ENCODE results near the gene TNIK. TPM values are rescaled to one million over a fixed set of nuclear protein-coding genes. Genes with fewer than 3 reads are reported as not detected.

Gene TNIK
- polyA plus RNA-seq, 1 donor from 2014 or later, result 19.3 TPM

DNA sequence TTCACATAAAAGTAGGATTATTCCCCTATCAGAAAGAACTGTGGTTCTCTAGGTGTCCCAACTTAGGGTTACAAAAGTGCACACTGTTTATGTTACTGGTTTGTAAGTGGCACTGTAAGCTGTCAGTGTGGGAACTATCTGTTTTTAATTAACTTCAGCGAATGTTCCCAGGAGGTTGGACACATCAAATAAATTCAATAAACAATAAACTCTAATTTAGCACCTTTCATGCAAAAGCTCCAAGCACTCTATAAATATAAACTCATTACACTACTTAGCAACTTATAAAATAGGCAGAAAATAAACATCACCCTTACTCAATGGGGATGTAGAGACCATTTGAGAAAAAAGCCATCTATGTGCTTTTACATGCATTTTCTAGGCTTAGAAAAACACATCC, 265.2 kb downstream of the TNIK start:
- Histone ChIP-seq H3K36me3 (ENCODE audit: insufficient read depth, low read length) (no peaks in the 10 kb centered on the region), H3K9ac (ENCODE audit: low read length) (no peak overlapping the region), H3F3A (ENCODE audit: insufficient read depth, low read length, poor library complexity, severe bottlenecking) (no peaks in the 10 kb centered on the region), H3K9me3 (ENCODE audit: low read length) (no peaks in the 10 kb centered on the region), H3K4me3 (ENCODE audit: low read length) (no peak overlapping the region), H3K9me2 (ENCODE audit: insufficient read depth, low read length) (no peaks in the 10 kb centered on the region), H3K27me3 (ENCODE audit: insufficient read depth, low read depth, low read length) (peaks cover 14% of the 10 kb centered on the region), H3K79me2 (replicated peaks; ENCODE audit: insufficient read depth, low read length) (no peaks in the 10 kb centered on the region), H3K27ac (ENCODE audit: low read length) (no peak overlapping the region), H3K4me2 (ENCODE audit: low read length) (no peak overlapping the region), H4K20me1 (ENCODE audit: insufficient read depth) (no peaks in the 10 kb centered on the region), H2AFZ (ENCODE audit: low read depth, low read length) (no peak overlapping the region)
- TF ChIP-seq EP300 (conservative IDR thresholded peaks at IDR 0.05; ENCODE audit: poor library complexity, severe bottlenecking), result no peak

DNA sequence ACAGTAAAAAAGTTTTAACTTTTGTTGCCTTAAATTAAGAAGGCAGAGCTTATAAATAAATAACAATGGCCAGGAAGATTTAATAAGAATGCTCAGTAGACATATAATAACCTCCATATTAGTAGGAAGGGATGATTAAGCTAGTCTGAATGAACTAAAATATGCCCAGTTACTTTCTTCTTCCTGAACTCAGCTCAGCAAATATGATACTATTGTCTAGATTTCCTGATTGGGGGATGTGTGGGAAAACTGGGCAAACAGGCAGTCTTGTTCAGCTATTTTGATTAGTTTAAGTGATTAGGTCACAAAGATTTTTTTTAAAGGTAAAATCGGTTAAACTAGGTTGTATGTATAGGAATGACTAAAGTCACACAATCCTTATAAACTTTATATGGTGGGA, 266.5 kb downstream of the TNIK start:
- Histone ChIP-seq H3K79me2 (replicated peaks; ENCODE audit: insufficient read depth, low read length) (no peaks in the 10 kb centered on the region), H3K36me3 (ENCODE audit: insufficient read depth, low read length) (no peaks in the 10 kb centered on the region)

DNA sequence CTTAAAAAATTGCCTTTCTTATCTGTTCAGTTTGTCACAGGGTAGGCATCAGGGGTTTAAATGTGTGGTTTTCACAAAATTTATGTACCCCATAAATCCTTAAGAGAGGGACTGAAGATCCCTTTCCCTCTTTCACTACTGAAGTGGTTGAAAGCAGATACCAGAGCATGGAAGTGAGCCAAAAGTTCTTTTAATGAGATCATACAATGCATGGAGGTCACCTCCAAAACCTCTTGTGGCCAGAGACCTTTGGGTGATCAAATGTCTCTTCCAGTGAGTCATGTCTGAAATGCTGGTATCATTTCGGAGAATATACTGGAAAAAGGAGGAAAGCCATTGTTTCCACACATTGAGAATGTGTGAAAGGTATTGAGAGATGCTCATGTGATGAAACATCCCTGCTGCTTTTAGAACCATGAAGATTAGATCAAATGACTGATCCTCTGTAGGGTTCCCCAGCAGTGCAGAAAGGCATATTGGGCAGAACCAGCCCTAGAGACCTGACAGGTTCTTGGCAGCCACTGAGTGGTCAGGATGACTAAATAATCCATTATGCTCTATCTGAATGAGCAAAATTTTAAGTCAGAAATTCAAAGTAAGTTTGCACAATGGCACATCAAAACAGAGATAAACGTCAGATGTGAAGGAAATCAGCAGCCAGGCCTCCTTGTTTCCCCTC, 267.9 kb downstream of the TNIK start:
- H3K79me2 ChIP-seq (replicated peaks; ENCODE audit: insufficient read depth, low read length), result no peaks in the 10 kb centered on the region
- H3K9me3 ChIP-seq (ENCODE audit: low read length), result no peaks in the 10 kb centered on the region
- no peak overlapping the region for H2AFZ ChIP-seq (ENCODE audit: low read depth, low read length)
- H4K20me1 ChIP-seq (ENCODE audit: insufficient read depth), result no peaks in the 10 kb centered on the region
- H3K27me3 ChIP-seq (ENCODE audit: insufficient read depth, low read depth, low read length), result peaks cover 14% of the 10 kb centered on the region
- no peaks in the 10 kb centered on the region for H3K36me3 ChIP-seq (ENCODE audit: insufficient read depth, low read length)
- no peak overlapping the region for H3K27ac ChIP-seq (ENCODE audit: low read length)
- H3F3A ChIP-seq (ENCODE audit: insufficient read depth, low read length, poor library complexity, severe bottlenecking), result no peaks in the 10 kb centered on the region
- TF ChIP-seq RAD21 (conservative IDR thresholded peaks at IDR 0.05) (no peak), MXI1 (conservative IDR thresholded peaks at IDR 0.05; ENCODE audit: poor library complexity, severe bottlenecking) (no peak), TAF1 (IDR thresholded peaks at IDR 0.05; ENCODE audit: low read depth) (no peak), EP300 (conservative IDR thresholded peaks at IDR 0.05; ENCODE audit: poor library complexity, severe bottlenecking) (no peak), POLR2AphosphoS5 (IDR thresholded peaks at IDR 0.05) (no peak), SMC3 (conservative IDR thresholded peaks at IDR 0.05; ENCODE audit: poor library complexity) (no peak), EZH2 (IDR thresholded peaks at IDR 0.05; ENCODE audit: borderline replicate concordance, insufficient read depth, low read length, poor library complexity, severe bottlenecking) (no peak)
- TF ChIP-seq, protein P1, sequence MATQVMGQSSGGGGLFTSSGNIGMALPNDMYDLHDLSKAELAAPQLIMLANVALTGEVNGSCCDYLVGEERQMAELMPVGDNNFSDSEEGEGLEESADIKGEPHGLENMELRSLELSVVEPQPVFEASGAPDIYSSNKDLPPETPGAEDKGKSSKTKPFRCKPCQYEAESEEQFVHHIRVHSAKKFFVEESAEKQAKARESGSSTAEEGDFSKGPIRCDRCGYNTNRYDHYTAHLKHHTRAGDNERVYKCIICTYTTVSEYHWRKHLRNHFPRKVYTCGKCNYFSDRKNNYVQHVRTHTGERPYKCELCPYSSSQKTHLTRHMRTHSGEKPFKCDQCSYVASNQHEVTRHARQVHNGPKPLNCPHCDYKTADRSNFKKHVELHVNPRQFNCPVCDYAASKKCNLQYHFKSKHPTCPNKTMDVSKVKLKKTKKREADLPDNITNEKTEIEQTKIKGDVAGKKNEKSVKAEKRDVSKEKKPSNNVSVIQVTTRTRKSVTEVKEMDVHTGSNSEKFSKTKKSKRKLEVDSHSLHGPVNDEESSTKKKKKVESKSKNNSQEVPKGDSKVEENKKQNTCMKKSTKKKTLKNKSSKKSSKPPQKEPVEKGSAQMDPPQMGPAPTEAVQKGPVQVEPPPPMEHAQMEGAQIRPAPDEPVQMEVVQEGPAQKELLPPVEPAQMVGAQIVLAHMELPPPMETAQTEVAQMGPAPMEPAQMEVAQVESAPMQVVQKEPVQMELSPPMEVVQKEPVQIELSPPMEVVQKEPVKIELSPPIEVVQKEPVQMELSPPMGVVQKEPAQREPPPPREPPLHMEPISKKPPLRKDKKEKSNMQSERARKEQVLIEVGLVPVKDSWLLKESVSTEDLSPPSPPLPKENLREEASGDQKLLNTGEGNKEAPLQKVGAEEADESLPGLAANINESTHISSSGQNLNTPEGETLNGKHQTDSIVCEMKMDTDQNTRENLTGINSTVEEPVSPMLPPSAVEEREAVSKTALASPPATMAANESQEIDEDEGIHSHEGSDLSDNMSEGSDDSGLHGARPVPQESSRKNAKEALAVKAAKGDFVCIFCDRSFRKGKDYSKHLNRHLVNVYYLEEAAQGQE (IDR thresholded peaks at IDR 0.05; ENCODE audit: borderline replicate concordance), result no peak
- TF ChIP-seq, protein P2, sequence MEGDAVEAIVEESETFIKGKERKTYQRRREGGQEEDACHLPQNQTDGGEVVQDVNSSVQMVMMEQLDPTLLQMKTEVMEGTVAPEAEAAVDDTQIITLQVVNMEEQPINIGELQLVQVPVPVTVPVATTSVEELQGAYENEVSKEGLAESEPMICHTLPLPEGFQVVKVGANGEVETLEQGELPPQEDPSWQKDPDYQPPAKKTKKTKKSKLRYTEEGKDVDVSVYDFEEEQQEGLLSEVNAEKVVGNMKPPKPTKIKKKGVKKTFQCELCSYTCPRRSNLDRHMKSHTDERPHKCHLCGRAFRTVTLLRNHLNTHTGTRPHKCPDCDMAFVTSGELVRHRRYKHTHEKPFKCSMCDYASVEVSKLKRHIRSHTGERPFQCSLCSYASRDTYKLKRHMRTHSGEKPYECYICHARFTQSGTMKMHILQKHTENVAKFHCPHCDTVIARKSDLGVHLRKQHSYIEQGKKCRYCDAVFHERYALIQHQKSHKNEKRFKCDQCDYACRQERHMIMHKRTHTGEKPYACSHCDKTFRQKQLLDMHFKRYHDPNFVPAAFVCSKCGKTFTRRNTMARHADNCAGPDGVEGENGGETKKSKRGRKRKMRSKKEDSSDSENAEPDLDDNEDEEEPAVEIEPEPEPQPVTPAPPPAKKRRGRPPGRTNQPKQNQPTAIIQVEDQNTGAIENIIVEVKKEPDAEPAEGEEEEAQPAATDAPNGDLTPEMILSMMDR (IDR thresholded peaks at IDR 0.05; ENCODE audit: poor library complexity, severe bottlenecking), result no peak
- H3K9me2 ChIP-seq (ENCODE audit: insufficient read depth, low read length), result no peaks in the 10 kb centered on the region
- no peak overlapping the region for H3K4me3 ChIP-seq (ENCODE audit: low read length)
- no peak overlapping the region for H3K9ac ChIP-seq (ENCODE audit: low read length)
- no peak overlapping the region for H3K4me2 ChIP-seq (ENCODE audit: low read length)

More for the DNA sequence above, 266.5 kb downstream of the TNIK start:
- Histone ChIP-seq H3K9me2 (ENCODE audit: insufficient read depth, low read length) (no peaks in the 10 kb centered on the region), H3K27me3 (ENCODE audit: insufficient read depth, low read depth, low read length) (peaks cover 14% of the 10 kb centered on the region), H3F3A (ENCODE audit: insufficient read depth, low read length, poor library complexity, severe bottlenecking) (no peaks in the 10 kb centered on the region), H3K27ac (ENCODE audit: low read length) (no peak overlapping the region), H4K20me1 (ENCODE audit: insufficient read depth) (no peaks in the 10 kb centered on the region), H3K9ac (ENCODE audit: low read length) (no peak overlapping the region), H3K9me3 (ENCODE audit: low read length) (no peaks in the 10 kb centered on the region), H2AFZ (ENCODE audit: low read depth, low read length) (no peak overlapping the region), H3K4me2 (ENCODE audit: low read length) (no peak overlapping the region), H3K4me3 (ENCODE audit: low read length) (no peak overlapping the region)
- TF ChIP-seq TAF1 (IDR thresholded peaks at IDR 0.05; ENCODE audit: low read depth), result no peak
